GM10266 (cell line): ENCODE results near the gene LOX.

Experiments used
- DNase-seq: peaks from one replicate; pipeline ENCODE4 v3.0.0; 2012; ENCODE audit errors: extremely low spot score
- TF ChIP-seq, protein P1 (sequence below): IDR thresholded peaks from 2 replicates; pipeline ENCODE4 v1.5.1; 2012; ENCODE audit warnings: mild to moderate bottlenecking, low read depth; ENCODE audit not compliant: control insufficient read depth, insufficient read depth; ENCODE audit errors: missing control alignments

Gene LOX, protein sequence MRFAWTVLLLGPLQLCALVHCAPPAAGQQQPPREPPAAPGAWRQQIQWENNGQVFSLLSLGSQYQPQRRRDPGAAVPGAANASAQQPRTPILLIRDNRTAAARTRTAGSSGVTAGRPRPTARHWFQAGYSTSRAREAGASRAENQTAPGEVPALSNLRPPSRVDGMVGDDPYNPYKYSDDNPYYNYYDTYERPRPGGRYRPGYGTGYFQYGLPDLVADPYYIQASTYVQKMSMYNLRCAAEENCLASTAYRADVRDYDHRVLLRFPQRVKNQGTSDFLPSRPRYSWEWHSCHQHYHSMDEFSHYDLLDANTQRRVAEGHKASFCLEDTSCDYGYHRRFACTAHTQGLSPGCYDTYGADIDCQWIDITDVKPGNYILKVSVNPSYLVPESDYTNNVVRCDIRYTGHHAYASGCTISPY

DNA sequence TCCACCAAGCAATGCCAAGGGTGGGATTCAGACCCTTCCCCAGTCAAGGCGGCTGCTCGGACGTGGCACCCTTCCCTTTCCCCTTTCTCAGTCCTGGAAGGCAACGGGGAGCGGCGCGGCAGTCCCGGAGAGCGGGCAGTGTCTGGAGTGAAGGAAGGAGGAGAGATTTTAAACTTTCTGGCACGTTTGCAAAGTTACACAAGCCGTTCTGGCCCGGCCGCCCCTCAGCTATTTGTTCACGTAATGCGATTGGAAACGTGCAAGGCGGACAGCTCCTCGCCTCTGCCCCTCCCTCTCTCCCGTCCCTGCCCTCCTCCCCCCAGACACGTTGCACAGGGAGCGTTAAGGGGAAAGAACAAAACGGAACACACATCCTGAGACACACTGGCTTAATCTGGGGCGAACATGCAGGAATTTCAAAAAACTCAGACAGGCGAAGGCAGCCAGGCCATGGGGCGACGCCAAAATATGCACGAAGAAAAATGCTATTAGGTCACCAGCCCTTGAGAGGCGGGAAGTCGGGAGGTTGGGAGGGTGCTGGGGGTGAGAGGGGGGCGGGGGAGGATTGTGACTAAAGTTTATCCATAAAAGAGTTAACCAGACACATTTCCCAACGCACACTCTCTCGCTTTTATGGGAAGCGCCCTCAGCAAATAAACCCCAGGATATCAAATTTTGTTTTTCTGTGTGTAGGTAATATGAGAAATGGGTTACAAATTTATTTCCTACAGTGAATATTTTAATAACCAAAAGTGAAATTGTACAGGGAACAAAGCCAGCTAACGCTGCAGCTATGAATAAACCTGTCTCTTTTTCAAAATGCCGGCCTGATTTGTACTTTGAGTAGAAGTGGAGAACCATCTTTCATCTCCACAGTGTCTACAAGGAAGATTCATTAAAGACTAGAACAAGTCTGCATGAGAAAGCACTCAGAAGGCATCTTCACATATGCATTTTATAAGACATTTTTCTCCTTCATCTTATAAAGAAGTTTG lies at the start of gene LOX:
LOX (minus strand) TSS at position 144 of the 995 bp plus-strand sequence. CDS start 274 bp downstream, outside the sequence.
- DNase-seq, result peak; percentile 32
- TF ChIP-seq, protein P1, sequence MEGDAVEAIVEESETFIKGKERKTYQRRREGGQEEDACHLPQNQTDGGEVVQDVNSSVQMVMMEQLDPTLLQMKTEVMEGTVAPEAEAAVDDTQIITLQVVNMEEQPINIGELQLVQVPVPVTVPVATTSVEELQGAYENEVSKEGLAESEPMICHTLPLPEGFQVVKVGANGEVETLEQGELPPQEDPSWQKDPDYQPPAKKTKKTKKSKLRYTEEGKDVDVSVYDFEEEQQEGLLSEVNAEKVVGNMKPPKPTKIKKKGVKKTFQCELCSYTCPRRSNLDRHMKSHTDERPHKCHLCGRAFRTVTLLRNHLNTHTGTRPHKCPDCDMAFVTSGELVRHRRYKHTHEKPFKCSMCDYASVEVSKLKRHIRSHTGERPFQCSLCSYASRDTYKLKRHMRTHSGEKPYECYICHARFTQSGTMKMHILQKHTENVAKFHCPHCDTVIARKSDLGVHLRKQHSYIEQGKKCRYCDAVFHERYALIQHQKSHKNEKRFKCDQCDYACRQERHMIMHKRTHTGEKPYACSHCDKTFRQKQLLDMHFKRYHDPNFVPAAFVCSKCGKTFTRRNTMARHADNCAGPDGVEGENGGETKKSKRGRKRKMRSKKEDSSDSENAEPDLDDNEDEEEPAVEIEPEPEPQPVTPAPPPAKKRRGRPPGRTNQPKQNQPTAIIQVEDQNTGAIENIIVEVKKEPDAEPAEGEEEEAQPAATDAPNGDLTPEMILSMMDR, result no peak

DNA sequence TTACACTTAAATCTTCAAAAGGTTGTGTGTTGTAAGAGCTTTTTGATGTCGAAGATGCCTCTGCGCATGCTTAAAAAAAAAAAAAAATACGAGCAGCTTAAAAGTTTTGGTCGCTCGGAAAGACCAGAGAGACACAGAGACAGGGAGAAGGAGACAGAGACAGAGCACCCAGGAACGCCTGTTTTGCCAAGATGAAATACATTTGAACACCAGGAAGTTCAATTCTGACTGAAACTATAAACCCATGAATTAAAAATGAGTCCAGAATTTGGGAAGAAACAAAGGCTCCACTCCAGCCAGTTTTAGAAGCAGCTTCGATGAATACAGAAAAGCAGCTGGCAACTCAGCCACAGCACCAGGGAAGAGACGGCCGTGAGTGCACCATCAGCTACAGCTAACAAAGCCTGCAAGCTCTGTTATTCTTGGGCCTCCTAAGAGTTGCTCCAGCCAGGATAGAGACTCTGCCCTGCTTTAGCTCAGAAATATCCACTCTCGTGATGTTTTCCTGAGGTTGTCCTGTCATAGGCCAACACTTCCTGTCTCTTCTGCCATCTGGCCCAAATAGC lies 48.8 kb upstream of the LOX start:
- TF ChIP-seq, protein P1, result no peak
- no peak for DNase-seq

DNA sequence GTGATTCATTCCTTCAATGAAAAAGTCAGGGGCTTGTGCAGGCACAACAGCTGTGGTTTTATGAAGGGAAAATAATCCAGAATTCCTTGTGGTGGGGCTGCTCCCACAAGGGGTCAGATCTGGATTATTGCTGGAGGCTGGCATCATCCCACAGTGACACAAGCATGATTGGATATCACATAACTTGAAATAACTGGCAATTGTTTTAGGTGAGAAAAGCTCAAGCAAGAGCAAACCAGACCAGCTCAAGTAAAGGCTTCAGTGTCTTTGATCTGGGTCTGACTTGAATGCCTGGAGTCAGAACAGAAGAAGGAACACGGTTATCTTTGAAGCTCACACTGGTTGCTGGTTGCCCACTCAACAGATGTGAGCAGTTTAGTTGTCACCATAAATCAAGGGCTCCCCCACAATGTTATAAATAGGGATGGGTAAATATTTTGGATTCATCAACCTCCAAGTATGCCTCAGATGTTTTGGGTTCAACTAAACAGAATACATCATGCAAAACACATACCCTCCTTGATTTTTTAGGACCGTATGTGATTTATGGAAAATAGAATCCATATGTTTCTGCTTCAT lies 48.2 kb upstream of the LOX start:
- no peak for DNase-seq
- TF ChIP-seq, protein P1, result no peak

DNA sequence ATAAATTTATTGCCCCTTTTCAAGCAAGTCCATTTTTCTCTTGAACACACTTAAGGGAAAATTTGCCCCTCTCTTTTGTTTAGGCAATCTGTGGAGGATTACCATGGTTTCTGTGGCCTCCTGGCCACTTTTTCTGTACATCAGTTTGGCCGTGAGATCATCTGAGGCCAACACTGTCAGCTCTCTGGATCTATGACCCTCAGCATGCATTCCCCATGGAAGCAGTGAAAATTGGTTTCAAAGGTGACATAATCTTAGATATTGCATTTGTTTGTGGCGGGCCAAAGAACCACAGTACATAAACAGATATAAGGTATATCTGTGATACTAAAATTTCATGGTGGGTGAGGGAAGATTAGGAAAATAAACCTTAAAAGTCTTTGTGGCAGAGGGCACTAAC lies 46.7 kb upstream of the LOX start:
- TF ChIP-seq, protein P1, result no peak
- no peak for DNase-seq

DNA sequence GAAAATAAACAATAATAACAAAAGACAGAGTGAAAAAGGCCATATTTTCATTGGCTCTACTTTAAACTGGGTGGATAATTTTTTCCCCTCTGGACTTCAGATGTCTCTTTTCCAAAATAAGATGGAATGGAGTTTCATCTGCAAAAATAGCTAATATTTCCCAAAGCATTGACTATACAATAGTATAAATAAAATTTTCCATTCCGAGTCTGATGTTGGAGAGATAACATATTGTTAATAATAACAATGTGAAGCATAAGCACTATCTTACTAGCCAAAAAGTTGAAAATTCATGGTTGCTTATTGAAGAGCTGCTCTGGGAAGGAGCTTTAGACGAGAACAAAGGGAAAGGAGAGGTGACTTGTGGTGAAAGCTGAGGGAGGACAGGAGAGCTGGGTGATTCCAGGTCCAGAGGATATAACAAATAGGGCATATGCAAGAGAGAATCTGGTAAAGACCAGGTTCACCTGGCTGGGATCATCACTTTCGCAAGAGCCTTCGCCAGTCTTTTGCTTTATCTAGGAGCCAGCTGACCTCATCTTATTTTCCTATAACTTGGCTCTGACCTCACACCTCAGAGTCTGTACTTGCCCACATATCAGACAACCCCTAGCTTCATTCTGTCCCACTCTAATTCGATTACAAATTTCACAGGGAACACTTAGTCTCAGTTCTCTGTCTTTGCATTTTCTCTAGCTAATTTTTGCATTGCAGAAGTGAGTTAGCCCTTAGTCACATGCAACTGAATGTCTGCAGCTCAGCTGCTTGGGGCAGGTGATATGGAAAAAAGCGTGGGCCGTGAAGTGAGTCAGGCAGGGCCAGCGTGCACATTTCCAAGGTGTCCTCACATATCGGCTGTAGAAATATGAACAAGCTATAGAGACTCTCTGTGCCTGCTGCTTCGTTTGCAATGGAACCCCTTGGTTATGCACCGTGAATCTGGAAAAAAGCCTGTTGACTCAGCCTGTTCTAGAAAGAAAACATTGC lies 43.7 kb upstream of the LOX start:
- TF ChIP-seq, protein P1, result no peak
- no peak for DNase-seq

DNA sequence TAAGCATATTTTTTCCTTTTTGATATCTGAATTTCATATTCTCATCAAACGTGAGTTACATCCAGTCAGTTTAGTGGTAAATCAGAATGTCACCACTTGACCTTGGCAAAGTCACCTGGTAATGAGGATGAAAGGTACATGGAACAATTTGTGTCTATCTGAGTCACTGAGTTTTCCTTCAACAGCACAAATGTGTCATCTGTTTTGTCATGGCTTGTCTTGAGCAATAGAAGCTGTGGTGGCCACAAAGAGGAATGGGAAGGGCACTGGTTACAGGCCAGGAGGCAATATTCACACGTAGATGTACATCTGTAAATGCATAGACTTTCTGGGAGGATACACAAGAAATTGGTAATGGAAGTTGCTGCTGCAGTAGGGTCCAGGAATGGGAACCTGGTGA lies 42.9 kb upstream of the LOX start:
- TF ChIP-seq, protein P1, result no peak

More for the DNA sequence above, 42.9 kb upstream of the LOX start:
- no peak for DNase-seq
